ENCODE results near the gene INSR. TPM values are rescaled to one million over a fixed set of nuclear protein-coding genes. Genes with fewer than 3 reads are reported as not detected.

INSR gene
- total and polyA plus RNA-seq, 2 of the 8 experiments (the other 6 are each of a cell fraction or from before 2014, with no cell fraction given), result 13.1 to 48.7 TPM

DNA sequence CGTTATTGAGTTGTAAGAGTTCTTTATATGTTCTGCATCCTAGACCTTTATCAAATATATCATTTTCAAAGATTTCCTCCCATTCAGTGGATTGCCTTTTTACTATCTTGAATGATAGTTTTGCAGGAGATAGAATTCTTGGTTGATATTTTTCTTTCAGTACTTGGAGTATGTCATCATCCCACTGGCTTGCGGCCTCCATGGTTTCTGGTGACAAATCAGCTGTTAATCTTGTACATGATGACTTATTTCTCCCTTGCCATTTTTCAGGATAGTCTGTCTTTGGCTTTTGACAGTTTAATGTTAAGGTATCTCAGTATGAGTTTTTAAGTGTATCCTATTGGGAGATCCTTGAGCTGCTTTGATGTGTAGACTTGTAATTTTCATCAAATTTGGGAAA is 216.2 kb downstream of the INSR start:
- H3K4me2 ChIP-seq (ENCODE audit: insufficient read depth in 1 of 2, low read depth in 2 of 2, low read length in 2 of 2), result no peak overlapping the region
- no peak overlapping the region for H2BK5ac ChIP-seq (ENCODE audit: low read depth, low read length)
- peaks cover 34 to 96% (median 68%) of the 10 kb centered on the region in 4 experiments for H3K36me3 ChIP-seq (ENCODE audit: control insufficient read depth in 2 of 4, insufficient read depth in 4 of 4, low read length in 3 of 4)
- CTCF ChIA-PET (ENCODE audit: partially characterized antibody), result no interaction called here
- FAIRE-seq, result no peak
- no peak overlapping the region for H2BK20ac ChIP-seq (ENCODE audit: low read length)
- no peaks in the 10 kb centered on the region for H3K27me3 ChIP-seq (replicated peaks in 1 of 4; ENCODE audit: control insufficient read depth in 3 of 4, extremely low read depth in 1 of 4, insufficient read depth in 3 of 4, low read length in 3 of 4)
- POLR2A ChIA-PET (ENCODE audit: partially characterized antibody), result interaction anchor here (1.5 kb wide), 1 partner anchor 8 kb away, joined by 6 read pairs; no protein-coding TSS in a partner anchor
- no peak overlapping the region for H3K27ac ChIP-seq (ENCODE audit: low read depth, low read length)
- H4K5ac ChIP-seq (ENCODE audit: insufficient read length, low read depth, low read length), result no peak overlapping the region
- H2BK12ac ChIP-seq (ENCODE audit: low read depth, low read length), result no peak overlapping the region
- H2AK5ac ChIP-seq (ENCODE audit: low read depth, low read length), result no peak overlapping the region
- H4K91ac ChIP-seq (replicated peaks; ENCODE audit: insufficient read length, low read length), result no peak overlapping the region
- no peaks in the 10 kb centered on the region for H3K23me2 ChIP-seq (ENCODE audit: low read depth, low read length)
- H3K56ac ChIP-seq (replicated peaks; ENCODE audit: insufficient read length, low read depth, low read length), result no peak overlapping the region
- H2AFZ ChIP-seq (ENCODE audit: low read length), result no peak overlapping the region
- no peak overlapping the region for H2BK120ac ChIP-seq (replicated peaks; ENCODE audit: low read depth, low read length)
- no peak overlapping the region for H3K4me3 ChIP-seq (ENCODE audit: extremely low read depth in 1 of 4, insufficient read depth in 2 of 4, low read depth in 3 of 4, low read length in 4 of 4)
- no peak overlapping the region for H4K8ac ChIP-seq (ENCODE audit: extremely low read depth, insufficient read depth, low read length)
- H3K79me1 ChIP-seq (ENCODE audit: low read depth, low read length), result no peaks in the 10 kb centered on the region
- no peak overlapping the region for H3K18ac ChIP-seq (ENCODE audit: extremely low read depth, low read length)
- H4K20me1 ChIP-seq (replicated peaks in 1 of 2; ENCODE audit: control insufficient read depth in 1 of 2, insufficient read depth in 2 of 2, low read length in 2 of 2), result no peaks in the 10 kb centered on the region
- no peak overlapping the region for H3K23ac ChIP-seq (ENCODE audit: insufficient read length)
- no peaks in the 10 kb centered on the region for H3K4me1 ChIP-seq (replicated peaks in 1 of 4; ENCODE audit: control insufficient read depth in 3 of 4, insufficient read depth in 4 of 4, low read length in 3 of 4)
- H2BK15ac ChIP-seq (ENCODE audit: low read length), result no peak overlapping the region
- peaks cover 52 to 69% of the 10 kb centered on the region in 2 experiments for H3K9me3 ChIP-seq (ENCODE audit: insufficient read depth in 2 of 2, low read depth in 1 of 2, low read length in 1 of 2)
- no peak overlapping the region for H3K4ac ChIP-seq (replicated peaks; ENCODE audit: insufficient read length, low read depth, low read length)
- no peak overlapping the region for H3K14ac ChIP-seq (ENCODE audit: insufficient read length)
- DNase-seq (ENCODE audit: low read depth in 1 of 2, low spot score in 2 of 2), result no peak
- H3K79me2 ChIP-seq (ENCODE audit: control insufficient read depth in 1 of 2, insufficient read depth in 2 of 2, low read length in 2 of 2), result no peaks in the 10 kb centered on the region
- 98% methylated on average over 2 of the region's 2 CpGs; no CpG with 5 or more reads in 1 of the 2 experiments for WGBS, 2 experiments (ENCODE audit: extremely low coverage in 1 of 2, insufficient coverage in 1 of 2, insufficient read length in 1 of 2, insufficient replicate concordance in 2 of 2, low coverage in 1 of 2, low lambda C conversion rate in 2 of 2, missing lambda C conversion rate in 1 of 2)
- no peak overlapping the region for H3K9ac ChIP-seq (replicated peaks in 1 of 4; ENCODE audit: extremely low read depth in 1 of 4, low read depth in 3 of 4, low read length in 3 of 4)
- no peak for TF ChIP-seq ZNF274 (IDR thresholded peaks at IDR 0.05; ENCODE audit: borderline replicate concordance, extremely low read depth, low read length)
- no peak for TF ChIP-seq CREB1 (IDR thresholded peaks at IDR 0.05)
- TF ChIP-seq EP300 (IDR thresholded peaks at IDR 0.05; ENCODE audit: borderline replicate concordance in 1 of 2, low read depth in 2 of 2, low read length in 2 of 2), result no peak
- TF ChIP-seq, protein P1, sequence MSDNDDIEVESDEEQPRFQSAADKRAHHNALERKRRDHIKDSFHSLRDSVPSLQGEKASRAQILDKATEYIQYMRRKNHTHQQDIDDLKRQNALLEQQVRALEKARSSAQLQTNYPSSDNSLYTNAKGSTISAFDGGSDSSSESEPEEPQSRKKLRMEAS (IDR thresholded peaks at IDR 0.05), result no peak
- TF ChIP-seq, protein P2, sequence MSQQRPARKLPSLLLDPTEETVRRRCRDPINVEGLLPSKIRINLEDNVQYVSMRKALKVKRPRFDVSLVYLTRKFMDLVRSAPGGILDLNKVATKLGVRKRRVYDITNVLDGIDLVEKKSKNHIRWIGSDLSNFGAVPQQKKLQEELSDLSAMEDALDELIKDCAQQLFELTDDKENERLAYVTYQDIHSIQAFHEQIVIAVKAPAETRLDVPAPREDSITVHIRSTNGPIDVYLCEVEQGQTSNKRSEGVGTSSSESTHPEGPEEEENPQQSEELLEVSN (IDR thresholded peaks at IDR 0.05), result no peak
- no peak for TF ChIP-seq GTF2F1 (IDR thresholded peaks at IDR 0.05; ENCODE audit: borderline replicate concordance, low read depth, low read length)
- TF ChIP-seq, protein P3, sequence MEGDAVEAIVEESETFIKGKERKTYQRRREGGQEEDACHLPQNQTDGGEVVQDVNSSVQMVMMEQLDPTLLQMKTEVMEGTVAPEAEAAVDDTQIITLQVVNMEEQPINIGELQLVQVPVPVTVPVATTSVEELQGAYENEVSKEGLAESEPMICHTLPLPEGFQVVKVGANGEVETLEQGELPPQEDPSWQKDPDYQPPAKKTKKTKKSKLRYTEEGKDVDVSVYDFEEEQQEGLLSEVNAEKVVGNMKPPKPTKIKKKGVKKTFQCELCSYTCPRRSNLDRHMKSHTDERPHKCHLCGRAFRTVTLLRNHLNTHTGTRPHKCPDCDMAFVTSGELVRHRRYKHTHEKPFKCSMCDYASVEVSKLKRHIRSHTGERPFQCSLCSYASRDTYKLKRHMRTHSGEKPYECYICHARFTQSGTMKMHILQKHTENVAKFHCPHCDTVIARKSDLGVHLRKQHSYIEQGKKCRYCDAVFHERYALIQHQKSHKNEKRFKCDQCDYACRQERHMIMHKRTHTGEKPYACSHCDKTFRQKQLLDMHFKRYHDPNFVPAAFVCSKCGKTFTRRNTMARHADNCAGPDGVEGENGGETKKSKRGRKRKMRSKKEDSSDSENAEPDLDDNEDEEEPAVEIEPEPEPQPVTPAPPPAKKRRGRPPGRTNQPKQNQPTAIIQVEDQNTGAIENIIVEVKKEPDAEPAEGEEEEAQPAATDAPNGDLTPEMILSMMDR (IDR thresholded peaks at IDR 0.05; ENCODE audit: control extremely low read depth in 1 of 3, insufficient read depth in 1 of 3, low read depth in 1 of 3, low read length in 3 of 3), result no peak
- no peak for TF ChIP-seq PHF8 (conservative IDR thresholded peaks at IDR 0.05; ENCODE audit: low read depth, low read length)
- TF ChIP-seq SIX5 (IDR thresholded peaks at IDR 0.05; ENCODE audit: low read depth, low read length), result no peak
- no peak for TF ChIP-seq KDM4A (IDR thresholded peaks at IDR 0.05; ENCODE audit: low read depth, low read length, severe bottlenecking)
- TF ChIP-seq JUN (IDR thresholded peaks at IDR 0.05; ENCODE audit: low read depth, low read length), result no peak

Measured in H1 (cell line).